Immature natural killer cell (primary cell): ENCODE results near the gene TRERF1. TPM values are rescaled to one million over a fixed set of nuclear protein-coding genes. Genes with fewer than 3 reads are reported as not detected.

ENCODE experiments used
- DNase-seq, 3 donors: peaks; one replicate each; pipeline ENCODE4 v3.0.0; 2022; ENCODE audit warnings: mixed read lengths in 1 of 3
- H3K27ac Mint-ChIP-seq, 6 donors: one replicate each; pipeline ENCODE4 v1.8.0; 2020; ENCODE audit warnings: mixed read lengths in 6 of 6, mild to moderate bottlenecking in 5 of 6, inconsistent platforms in 4 of 6, moderate library complexity in 3 of 6
- H3K27me3 Mint-ChIP-seq, 3 donors: one replicate each; pipeline ENCODE4 v1.8.0; 2020 to 2021; ENCODE audit warnings: low read depth in 3 of 3, mild to moderate bottlenecking in 3 of 3, mixed read lengths in 3 of 3, moderate library complexity in 3 of 3, inconsistent platforms in 1 of 3
- H3K36me3 Mint-ChIP-seq, 3 donors: one replicate each; pipeline ENCODE4 v1.8.0; 2020; ENCODE audit warnings: mixed read lengths in 3 of 3, inconsistent platforms in 2 of 3, mild to moderate bottlenecking in 2 of 3
- H3K4me1 Mint-ChIP-seq, 2 donors: one replicate each; pipeline ENCODE4 v1.8.0; 2020; ENCODE audit warnings: inconsistent platforms in 2 of 2, mild to moderate bottlenecking in 2 of 2, mixed read lengths in 2 of 2, moderate library complexity in 1 of 2
- H3K4me3 Mint-ChIP-seq, 5 donors: one replicate each; pipeline ENCODE4 v1.8.0; 2020; ENCODE audit warnings: mild to moderate bottlenecking in 5 of 5, mixed read lengths in 5 of 5, inconsistent platforms in 3 of 5, moderate library complexity in 3 of 5
- H3K9me3 Mint-ChIP-seq, 6 donors: one replicate each; pipeline ENCODE4 v1.8.0; 2020; ENCODE audit warnings: mild to moderate bottlenecking in 6 of 6, mixed read lengths in 6 of 6, inconsistent platforms in 4 of 6, moderate library complexity in 3 of 6
- polyA plus RNA-seq, 3 donors: library from polyadenylated mRNA; unstranded; fragments of 300-500 nt; fragmentation: Illumina TruSeq; gene quantifications; one replicate each; pipeline ENCODE4 v1.2.3, GENCODE V29; 2021

The TRERF1 gene
- polyA plus RNA-seq, 3 donors from 2014 or later, result 1.5 to 8.8 (median 2.1) TPM

- H3K27ac Mint-ChIP-seq, result peak overlapping the region in 1 of 6 donors; percentile 67
- no peak for DNase-seq
- peaks cover 38 to 74% (median 40%) of the 10 kb centered on the region in 3 donors for H3K36me3 Mint-ChIP-seq
- H3K9me3 Mint-ChIP-seq, result no peaks in the 10 kb centered on the region
- peaks cover 16 to 22% of the 10 kb centered on the region in 2 donors for H3K4me1 Mint-ChIP-seq
- H3K4me3 Mint-ChIP-seq, result no peak overlapping the region
- peaks cover 0 to 4% (median 2%) of the 10 kb centered on the region in 3 donors for H3K27me3 Mint-ChIP-seq
Observed at GRCh38 chr6:42250274-42250931, 201.3 kb downstream of the TRERF1 start.

GRCh38 chr6:42249279-42249678, 202.4 kb downstream of the TRERF1 start:
- H3K4me3 Mint-ChIP-seq, result no peak overlapping the region
- peaks cover 0 to 4% (median 2%) of the 10 kb centered on the region in 3 donors for H3K27me3 Mint-ChIP-seq
- no peak for DNase-seq
- peaks cover 16 to 22% of the 10 kb centered on the region in 2 donors for H3K4me1 Mint-ChIP-seq
- peak overlapping the region in 1 of 6 donors; percentile 65 for H3K27ac Mint-ChIP-seq
- H3K36me3 Mint-ChIP-seq, result peaks cover 37 to 74% (median 39%) of the 10 kb centered on the region in 3 donors
- no peaks in the 10 kb centered on the region for H3K9me3 Mint-ChIP-seq

- Mint-ChIP-seq H3K36me3 (peaks cover 41 to 69% (median 42%) of the 10 kb centered on the region in 3 donors), H3K4me1 (peaks cover 10 to 19% of the 10 kb centered on the region in 2 donors), H3K4me3 (no peak overlapping the region), H3K9me3 (no peaks in the 10 kb centered on the region), H3K27ac (no peak overlapping the region), H3K27me3 (no peaks in the 10 kb centered on the region)
- no peak for DNase-seq
Observed at GRCh38 chr6:42243046-42243445, 208.7 kb downstream of the TRERF1 start.

GRCh38 chr6:42241915-42242314, 209.8 kb downstream of the TRERF1 start:
- H3K4me3 Mint-ChIP-seq, result no peak overlapping the region
- peaks cover 10 to 19% of the 10 kb centered on the region in 2 donors for H3K4me1 Mint-ChIP-seq
- no peak overlapping the region for H3K27ac Mint-ChIP-seq
- no peaks in the 10 kb centered on the region for H3K9me3 Mint-ChIP-seq
- DNase-seq, result no peak
- H3K27me3 Mint-ChIP-seq, result no peaks in the 10 kb centered on the region
- peaks cover 37 to 66% (median 38%) of the 10 kb centered on the region in 3 donors for H3K36me3 Mint-ChIP-seq

- Mint-ChIP-seq H3K4me3 (no peak overlapping the region), H3K27ac (peak overlapping the region in 4 of 6 donors; percentile 23 to 46 (median 31)), H3K27me3 (no peaks in the 10 kb centered on the region), H3K9me3 (no peaks in the 10 kb centered on the region), H3K36me3 (peaks cover 24 to 61% (median 32%) of the 10 kb centered on the region in 3 donors), H3K4me1 (peaks cover 10 to 19% of the 10 kb centered on the region in 2 donors)
- no peak for DNase-seq
Observed at GRCh38 chr6:42239736-42240375, 211.9 kb downstream of the TRERF1 start.

- DNase-seq, result no peak
- no peak overlapping the region for H3K4me3 Mint-ChIP-seq
- no peaks in the 10 kb centered on the region for H3K9me3 Mint-ChIP-seq
- H3K27ac Mint-ChIP-seq, result peak overlapping the region; percentile 6 to 83 (median 38)
- H3K36me3 Mint-ChIP-seq, result peaks cover 24 to 58% (median 27%) of the 10 kb centered on the region in 3 donors
- peaks cover 10 to 19% of the 10 kb centered on the region in 2 donors for H3K4me1 Mint-ChIP-seq
- H3K27me3 Mint-ChIP-seq, result no peaks in the 10 kb centered on the region
Observed at GRCh38 chr6:42239333-42239732, 212.4 kb downstream of the TRERF1 start.

GRCh38 chr6:42237857-42238256, 213.9 kb downstream of the TRERF1 start:
- no peak for DNase-seq
- H3K4me3 Mint-ChIP-seq, result no peak overlapping the region
- no peaks in the 10 kb centered on the region for H3K9me3 Mint-ChIP-seq
- H3K27ac Mint-ChIP-seq, result peak overlapping the region in 1 of 6 donors; percentile 56
- H3K4me1 Mint-ChIP-seq, result peaks cover 10 to 19% of the 10 kb centered on the region in 2 donors
- peaks cover 27 to 54% (median 28%) of the 10 kb centered on the region in 3 donors for H3K36me3 Mint-ChIP-seq
- H3K27me3 Mint-ChIP-seq, result peaks cover 0 to 3% (median 0%) of the 10 kb centered on the region in 3 donors

GRCh38 chr6:42236682-42237473, 214.8 kb downstream of the TRERF1 start:
- Mint-ChIP-seq H3K9me3 (no peaks in the 10 kb centered on the region), H3K36me3 (peaks cover 22 to 53% (median 29%) of the 10 kb centered on the region in 3 donors), H3K4me1 (peaks cover 10 to 19% of the 10 kb centered on the region in 2 donors), H3K27ac (peak overlapping the region in 5 of 6 donors; percentile 4 to 65 (median 58)), H3K4me3 (no peak overlapping the region), H3K27me3 (peaks cover 0 to 3% (median 0%) of the 10 kb centered on the region in 3 donors)
- DNase-seq, result no peak

- peaks cover 22 to 48% (median 29%) of the 10 kb centered on the region in 3 donors for H3K36me3 Mint-ChIP-seq
- no peak overlapping the region for H3K27ac Mint-ChIP-seq
- H3K4me3 Mint-ChIP-seq, result no peak overlapping the region
- peaks cover 10 to 19% of the 10 kb centered on the region in 2 donors for H3K4me1 Mint-ChIP-seq
- H3K9me3 Mint-ChIP-seq, result no peaks in the 10 kb centered on the region
- DNase-seq, result no peak
- H3K27me3 Mint-ChIP-seq, result peaks cover 0 to 3% (median 0%) of the 10 kb centered on the region in 3 donors
Observed at GRCh38 chr6:42236030-42236429, 215.7 kb downstream of the TRERF1 start.

GRCh38 chr6:42232035-42232434, 219.7 kb downstream of the TRERF1 start:
- H3K4me3 Mint-ChIP-seq, result no peak overlapping the region
- H3K4me1 Mint-ChIP-seq, result no peaks in the 10 kb centered on the region
- no peaks in the 10 kb centered on the region for H3K9me3 Mint-ChIP-seq
- peak overlapping the region in 1 of 6 donors; percentile 48 for H3K27ac Mint-ChIP-seq
- no peak for DNase-seq
- peaks cover 0 to 7% (median 0%) of the 10 kb centered on the region in 3 donors for H3K27me3 Mint-ChIP-seq
- peaks cover 13 to 44% (median 24%) of the 10 kb centered on the region in 3 donors for H3K36me3 Mint-ChIP-seq

- DNase-seq, result no peak
- H3K9me3 Mint-ChIP-seq, result no peaks in the 10 kb centered on the region
- H3K4me1 Mint-ChIP-seq, result no peaks in the 10 kb centered on the region
- peaks cover 8 to 34% (median 24%) of the 10 kb centered on the region in 3 donors for H3K36me3 Mint-ChIP-seq
- no peak overlapping the region for H3K27ac Mint-ChIP-seq
- peaks cover 0 to 9% (median 0%) of the 10 kb centered on the region in 3 donors for H3K27me3 Mint-ChIP-seq
- no peak overlapping the region for H3K4me3 Mint-ChIP-seq
Observed at GRCh38 chr6:42230345-42231321, 221.1 kb downstream of the TRERF1 start.

- Mint-ChIP-seq H3K4me3 (no peak overlapping the region), H3K4me1 (no peaks in the 10 kb centered on the region), H3K27ac (peak overlapping the region in 1 of 6 donors; percentile 57), H3K27me3 (peaks cover 0 to 9% (median 0%) of the 10 kb centered on the region in 3 donors), H3K36me3 (peaks cover 5 to 30% (median 24%) of the 10 kb centered on the region in 3 donors), H3K9me3 (no peaks in the 10 kb centered on the region)
- no peak for DNase-seq
Observed at GRCh38 chr6:42229506-42230119, 222.1 kb downstream of the TRERF1 start.
